Left ventricle myocardium inferior (tissue), 1 donor: Measurements from ENCODE around the gene ATP13A4. TPM values are rescaled to one million over a fixed set of nuclear protein-coding genes. Genes with fewer than 3 reads are reported as not detected.
"Not testable (repeated sequence)": the region's sequence is repeated elsewhere in the genome, so short reads cannot be mapped to it uniquely, and the experiment has no call there.

Source experiments
- DNase-seq: peaks from one replicate; pipeline ENCODE4 v3.0.0-alpha.2; 2020
- H3K27ac ChIP-seq: fragments of 200-600 bp; replicated peaks from 2 replicates; pipeline ENCODE4 v1.8.0; 2021
- H3K27me3 ChIP-seq: fragments of 200-600 bp; 2 replicates; pipeline ENCODE4 v1.8.0; 2021; ENCODE audit warnings: low read depth
- H3K36me3 ChIP-seq: fragments of 200-600 bp; 2 replicates; pipeline ENCODE4 v1.8.0; 2021
- H3K4me1 ChIP-seq: fragments of 200-600 bp; 2 replicates; pipeline ENCODE4 v1.8.0; 2021
- H3K4me3 ChIP-seq: fragments of 200-600 bp; 2 replicates; pipeline ENCODE4 v1.8.0; 2021; ENCODE audit warnings: mild to moderate bottlenecking, moderate library complexity
- H3K9me3 ChIP-seq: fragments of 200-600 bp; replicated peaks from 2 replicates; pipeline ENCODE4 v1.8.0; 2021
- intact Hi-C: fragments of 100-400 bp; cut with micrococcal nuclease; formaldehyde crosslinking; loops from one replicate; pipeline ENCODE4 v1.11.0; 2022
- total RNA-seq: library from RNA; stranded (reverse); fragmentation: NEBNext Ultra II Directional; extraction: Animal tissue kit (Norgen Biotek cat#: 25700); gene quantifications from one replicate; pipeline ENCODE4 v1.2.1, GENCODE V29; 2021
- TF ChIP-seq, protein P1 (sequence below): fragments of 200-600 bp; IDR thresholded peaks from 2 replicates; pipeline ENCODE4 v1.8.0; 2021; ENCODE audit warnings: antibody characterized with exemption, mild to moderate bottlenecking, borderline replicate concordance
- donor health status: DM: no; HTN: yes; CAD: no; lungs with severe emphysema.

ATP13A4 gene
- total RNA-seq, 1 donor from 2014 or later = 0.52 TPM

DNA sequence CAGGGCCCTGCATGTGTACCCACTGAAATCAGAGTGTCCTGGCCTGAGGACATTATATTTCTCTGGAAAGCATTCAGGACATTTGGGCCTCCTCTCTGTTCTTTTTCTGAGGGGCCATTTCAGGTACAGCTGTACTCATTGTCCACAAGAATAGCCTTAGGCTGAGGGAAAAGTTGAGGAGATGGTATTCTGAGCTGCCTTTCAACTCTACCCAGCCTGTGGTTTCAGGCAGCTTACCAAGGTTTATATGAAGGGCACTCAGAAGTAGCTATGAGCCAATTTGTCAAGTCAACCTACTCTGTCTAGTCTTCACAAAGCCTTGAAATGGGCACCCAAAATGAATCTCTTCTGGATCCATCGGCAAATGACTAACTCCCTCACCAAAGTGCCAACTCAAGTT is 9.4 kb downstream of the ATP13A4 start:
- no peak overlapping the region for H3K4me3 ChIP-seq
- no peak overlapping the region for H3K27ac ChIP-seq
- H3K27me3 ChIP-seq = no peaks in the 10 kb centered on the region
- H3K36me3 ChIP-seq = no peaks in the 10 kb centered on the region
- peaks cover 10% of the 10 kb centered on the region for H3K9me3 ChIP-seq
- TF ChIP-seq, protein P1, sequence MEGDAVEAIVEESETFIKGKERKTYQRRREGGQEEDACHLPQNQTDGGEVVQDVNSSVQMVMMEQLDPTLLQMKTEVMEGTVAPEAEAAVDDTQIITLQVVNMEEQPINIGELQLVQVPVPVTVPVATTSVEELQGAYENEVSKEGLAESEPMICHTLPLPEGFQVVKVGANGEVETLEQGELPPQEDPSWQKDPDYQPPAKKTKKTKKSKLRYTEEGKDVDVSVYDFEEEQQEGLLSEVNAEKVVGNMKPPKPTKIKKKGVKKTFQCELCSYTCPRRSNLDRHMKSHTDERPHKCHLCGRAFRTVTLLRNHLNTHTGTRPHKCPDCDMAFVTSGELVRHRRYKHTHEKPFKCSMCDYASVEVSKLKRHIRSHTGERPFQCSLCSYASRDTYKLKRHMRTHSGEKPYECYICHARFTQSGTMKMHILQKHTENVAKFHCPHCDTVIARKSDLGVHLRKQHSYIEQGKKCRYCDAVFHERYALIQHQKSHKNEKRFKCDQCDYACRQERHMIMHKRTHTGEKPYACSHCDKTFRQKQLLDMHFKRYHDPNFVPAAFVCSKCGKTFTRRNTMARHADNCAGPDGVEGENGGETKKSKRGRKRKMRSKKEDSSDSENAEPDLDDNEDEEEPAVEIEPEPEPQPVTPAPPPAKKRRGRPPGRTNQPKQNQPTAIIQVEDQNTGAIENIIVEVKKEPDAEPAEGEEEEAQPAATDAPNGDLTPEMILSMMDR = no peak
- H3K4me1 ChIP-seq = no peaks in the 10 kb centered on the region
- no peak for DNase-seq
- intact Hi-C loops = no loop called here

DNA sequence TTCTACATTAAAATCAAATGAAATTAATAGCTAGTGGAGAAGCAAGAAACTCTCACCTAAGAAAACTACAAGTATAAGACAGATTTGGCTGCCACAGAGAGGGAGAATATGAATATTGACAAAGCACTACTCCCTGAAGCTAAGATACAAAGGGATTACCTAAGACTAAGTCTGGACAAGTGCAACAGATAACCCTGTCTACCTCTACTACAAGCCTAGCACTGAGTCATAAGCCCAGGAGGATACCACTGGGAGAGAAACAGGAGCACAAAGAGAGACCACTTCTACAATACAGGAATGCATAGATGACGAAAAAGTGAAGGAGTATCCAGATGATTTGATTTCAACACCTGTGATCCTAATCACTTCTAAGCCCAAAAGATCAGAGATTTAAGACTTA is 10.4 kb downstream of the ATP13A4 start:
- Histone ChIP-seq H3K9me3 (peaks cover 10% of the 10 kb centered on the region), H3K4me3 (no peak overlapping the region), H3K27me3 (no peaks in the 10 kb centered on the region), H3K27ac (no peak overlapping the region), H3K36me3 (no peaks in the 10 kb centered on the region), H3K4me1 (no peaks in the 10 kb centered on the region)
- intact Hi-C loops = no loop called here
- DNase-seq = no peak
- TF ChIP-seq, protein P1 = no peak

DNA sequence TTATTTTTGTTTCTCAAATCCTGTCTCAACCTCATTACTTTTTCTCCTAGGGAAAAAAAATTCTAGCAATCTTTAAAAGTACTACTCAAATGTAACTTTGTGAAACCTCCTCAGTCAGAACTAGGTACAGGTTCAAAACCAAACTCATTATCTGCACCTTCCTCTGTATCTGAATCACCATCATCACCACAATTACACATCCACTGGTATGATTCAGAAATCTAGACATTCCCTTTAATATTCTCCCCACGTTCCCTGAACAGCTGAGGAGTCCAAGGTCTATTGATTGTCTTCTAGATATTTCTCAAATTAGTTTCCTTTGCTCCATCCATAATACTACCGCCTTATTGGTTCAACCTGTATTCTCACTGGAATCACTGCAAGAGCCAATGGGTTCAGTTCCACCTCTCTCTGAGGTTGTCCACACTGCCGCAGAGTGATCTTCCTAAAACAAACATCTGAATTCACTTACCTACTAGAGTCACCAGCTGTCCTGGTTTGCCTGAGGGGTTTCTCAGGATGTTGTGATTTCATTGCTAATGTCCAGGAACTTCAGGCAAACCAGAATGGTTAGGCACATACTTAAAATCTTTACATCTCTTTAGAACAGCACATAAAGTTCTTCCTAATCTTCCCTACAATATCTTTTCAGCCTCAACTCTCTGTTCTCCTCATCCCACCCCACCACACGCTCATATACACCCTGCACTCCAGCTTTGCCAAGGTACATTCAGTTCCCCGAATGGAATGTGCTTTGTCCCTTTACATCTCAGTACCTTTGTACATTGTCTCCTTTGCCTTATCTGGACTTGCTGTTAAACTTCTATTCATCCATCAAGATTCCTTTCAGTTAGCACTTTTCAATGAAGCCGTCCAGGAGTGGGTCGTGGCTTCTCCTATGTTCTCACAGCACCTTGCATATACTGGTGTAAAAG is 24.2 kb downstream of the ATP13A4 start:
- DNase-seq = no peak
- H3K27me3 ChIP-seq = no peaks in the 10 kb centered on the region
- TF ChIP-seq, protein P1 = no peak
- no peaks in the 10 kb centered on the region for H3K4me1 ChIP-seq
- no peaks in the 10 kb centered on the region for H3K36me3 ChIP-seq
- intact Hi-C loops = no loop called here
- H3K4me3 ChIP-seq = no peak overlapping the region
- H3K9me3 ChIP-seq = no peaks in the 10 kb centered on the region
- no peak overlapping the region for H3K27ac ChIP-seq

DNA sequence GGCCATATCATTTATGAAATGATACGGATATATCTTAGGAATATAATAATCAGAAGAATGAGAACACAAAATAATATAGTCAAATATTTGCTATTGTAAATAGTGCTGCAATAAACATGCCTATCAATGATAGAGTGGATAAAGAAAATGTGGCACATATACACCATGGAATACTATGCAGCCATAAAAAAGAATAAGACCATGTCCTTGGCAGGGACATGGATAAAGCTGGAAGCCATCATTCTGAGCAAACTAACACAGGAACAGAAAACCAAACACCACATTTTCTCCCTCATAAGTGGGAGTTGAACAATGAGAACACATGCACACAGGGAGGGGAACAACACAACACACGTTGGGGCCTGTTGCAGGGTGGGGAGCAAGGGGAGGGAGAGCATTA is 28.6 kb downstream of the ATP13A4 start:
- intact Hi-C loops = not testable (repeated sequence)

DNA sequence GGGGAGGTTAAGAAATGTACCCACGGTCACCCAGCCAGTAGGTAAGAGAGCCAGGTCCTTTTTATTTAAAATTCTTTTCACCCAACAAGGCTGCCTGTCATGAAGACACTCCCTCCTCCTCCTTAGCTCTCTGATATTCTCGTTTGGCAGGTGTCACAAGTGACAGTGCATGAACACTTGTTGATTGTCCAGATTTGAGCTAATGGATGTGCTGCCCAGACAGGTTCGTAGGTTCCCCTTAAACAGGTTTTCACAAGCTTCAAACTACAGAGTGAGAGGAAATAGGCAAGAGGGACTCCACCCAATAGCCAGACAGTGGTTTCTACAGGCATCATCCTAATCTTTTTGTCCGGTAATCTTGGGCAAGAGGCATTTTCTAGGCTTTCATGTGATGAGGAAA is 32.2 kb downstream of the ATP13A4 start:
- TF ChIP-seq, protein P1 = no peak
- no peaks in the 10 kb centered on the region for H3K36me3 ChIP-seq
- no peaks in the 10 kb centered on the region for H3K27me3 ChIP-seq
- H3K9me3 ChIP-seq = no peaks in the 10 kb centered on the region
- H3K27ac ChIP-seq = no peak overlapping the region
- intact Hi-C loops = no loop called here
- no peaks in the 10 kb centered on the region for H3K4me1 ChIP-seq
- H3K4me3 ChIP-seq = no peak overlapping the region
- DNase-seq = no peak

More for the DNA sequence above, 28.6 kb downstream of the ATP13A4 start:
- not testable (repeated sequence) for H3K4me3 ChIP-seq, H3K4me1 ChIP-seq, H3K27me3 ChIP-seq, H3K9me3 ChIP-seq, H3K27ac ChIP-seq, DNase-seq, H3K36me3 ChIP-seq

DNA sequence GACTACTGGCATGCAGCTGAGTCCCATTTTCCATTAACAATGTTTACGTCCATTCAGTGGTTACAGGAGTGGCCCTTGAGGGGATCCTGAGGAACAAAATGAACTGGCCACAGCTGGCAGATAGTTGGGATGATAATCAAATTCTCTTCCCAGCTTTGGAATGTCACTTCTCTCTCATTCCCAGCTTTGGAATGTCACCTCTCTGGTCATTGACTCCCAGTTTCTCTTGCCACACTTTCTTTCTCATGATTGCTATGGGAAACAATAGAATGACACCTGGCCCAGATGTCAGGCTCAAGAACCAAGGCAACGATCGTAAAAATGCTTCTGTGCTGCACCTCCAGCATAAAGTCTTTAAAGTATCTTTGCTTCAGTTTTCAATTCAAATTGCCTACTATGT is 34.0 kb downstream of the ATP13A4 start:
- Histone ChIP-seq H3K9me3 (no peaks in the 10 kb centered on the region), H3K4me1 (no peaks in the 10 kb centered on the region), H3K36me3 (no peaks in the 10 kb centered on the region), H3K4me3 (no peak overlapping the region), H3K27me3 (no peaks in the 10 kb centered on the region), H3K27ac (no peak overlapping the region)
- intact Hi-C loops = no loop called here
- TF ChIP-seq, protein P1 = no peak
- no peak for DNase-seq
